NCI-H345 treated with DMSO at 0.1 percent for 48 hours (cell line): ENCODE data around the gene CDC45.
A peak's percentile ranks its signal among the peaks of the same experiment; 100 is the strongest.

Experiments
- DNase-seq: peaks from one replicate; lab custom pipeline; 2025; ENCODE audit not compliant: unreplicated experiment; lab: John Stamatoyannopoulos, UW

Gene CDC45

DNA sequence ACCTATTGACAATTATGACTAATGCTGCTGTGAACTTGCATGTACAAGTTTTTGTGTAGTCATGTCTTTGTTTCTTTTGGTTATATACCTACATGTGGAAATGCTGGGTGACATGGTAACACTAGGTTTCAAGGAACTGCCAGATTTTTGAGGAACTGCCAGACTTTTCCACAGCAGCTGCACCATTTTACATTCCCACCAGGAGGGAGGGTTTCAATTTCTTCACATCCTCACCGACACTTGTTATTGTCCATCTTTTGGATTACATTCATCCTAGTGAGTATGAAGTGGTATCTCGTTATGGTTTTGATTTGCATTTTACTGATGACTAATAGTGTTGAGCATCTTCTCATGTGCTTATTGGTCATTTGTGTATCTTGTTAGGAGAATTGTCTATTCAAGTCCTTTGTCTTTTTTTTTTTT, 31.2 kb downstream of the CDC45 start:
- DNase-seq = no peak

DNA sequence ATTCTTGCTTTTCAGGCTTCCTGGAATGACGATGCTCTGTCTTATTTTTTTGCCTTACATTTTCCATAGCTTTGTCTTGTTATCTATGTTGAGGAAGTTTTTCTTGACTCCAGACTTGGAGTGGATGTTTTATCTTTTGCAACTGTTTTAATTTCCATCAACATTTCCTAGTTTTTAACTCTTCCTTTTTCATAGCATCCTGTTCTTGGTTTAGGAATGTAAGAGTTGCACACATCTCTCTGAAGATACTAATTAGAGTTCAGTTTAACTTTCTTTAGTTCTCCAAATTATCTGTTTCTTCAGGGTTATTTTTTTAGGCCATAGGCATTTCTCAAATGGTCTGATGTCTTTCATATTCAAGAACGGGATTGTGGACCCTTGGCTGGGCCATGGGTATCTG, 34.1 kb downstream of the CDC45 start:
- no peak for DNase-seq

DNA sequence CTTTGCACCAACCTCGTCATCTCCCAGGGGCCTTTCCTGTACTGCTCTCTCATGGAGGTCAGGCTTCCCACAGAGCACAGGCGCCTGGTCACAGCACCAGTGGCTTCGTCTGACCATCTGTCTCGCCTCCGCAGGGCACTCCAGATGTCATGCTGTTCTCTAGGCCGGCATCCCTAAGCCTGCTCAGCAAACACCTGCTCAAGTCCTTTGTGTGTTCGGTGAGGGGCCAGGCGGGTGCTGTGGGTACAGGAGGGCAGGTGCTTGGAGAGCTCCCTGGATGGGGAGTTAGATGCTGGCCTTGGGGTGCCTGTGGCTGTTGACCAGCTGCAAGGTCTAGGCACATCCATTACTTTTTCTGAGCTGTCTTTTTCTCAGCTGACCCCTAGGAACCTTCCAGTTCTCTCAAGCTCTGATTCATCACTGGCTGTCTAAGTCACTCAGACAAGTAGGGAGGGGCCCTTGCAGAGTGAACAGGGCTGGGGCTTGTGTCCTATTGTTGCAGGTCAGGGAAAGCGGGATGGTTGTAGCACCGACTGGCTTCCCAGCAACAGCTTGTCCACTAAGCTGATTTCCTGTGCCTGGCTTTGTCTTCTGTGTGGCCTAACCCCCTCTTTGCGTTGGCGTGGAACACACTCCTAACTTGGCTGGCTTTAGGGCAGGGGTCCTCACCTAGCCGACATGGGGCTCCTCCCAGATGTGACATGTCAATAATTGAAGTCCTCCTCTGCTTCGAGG, 35.3 kb downstream of the CDC45 start:
- peak; percentile 34 for DNase-seq

GRCh38 chr22:19515654-19516377, 36.1 kb downstream of the CDC45 start:
- no peak for DNase-seq

DNA sequence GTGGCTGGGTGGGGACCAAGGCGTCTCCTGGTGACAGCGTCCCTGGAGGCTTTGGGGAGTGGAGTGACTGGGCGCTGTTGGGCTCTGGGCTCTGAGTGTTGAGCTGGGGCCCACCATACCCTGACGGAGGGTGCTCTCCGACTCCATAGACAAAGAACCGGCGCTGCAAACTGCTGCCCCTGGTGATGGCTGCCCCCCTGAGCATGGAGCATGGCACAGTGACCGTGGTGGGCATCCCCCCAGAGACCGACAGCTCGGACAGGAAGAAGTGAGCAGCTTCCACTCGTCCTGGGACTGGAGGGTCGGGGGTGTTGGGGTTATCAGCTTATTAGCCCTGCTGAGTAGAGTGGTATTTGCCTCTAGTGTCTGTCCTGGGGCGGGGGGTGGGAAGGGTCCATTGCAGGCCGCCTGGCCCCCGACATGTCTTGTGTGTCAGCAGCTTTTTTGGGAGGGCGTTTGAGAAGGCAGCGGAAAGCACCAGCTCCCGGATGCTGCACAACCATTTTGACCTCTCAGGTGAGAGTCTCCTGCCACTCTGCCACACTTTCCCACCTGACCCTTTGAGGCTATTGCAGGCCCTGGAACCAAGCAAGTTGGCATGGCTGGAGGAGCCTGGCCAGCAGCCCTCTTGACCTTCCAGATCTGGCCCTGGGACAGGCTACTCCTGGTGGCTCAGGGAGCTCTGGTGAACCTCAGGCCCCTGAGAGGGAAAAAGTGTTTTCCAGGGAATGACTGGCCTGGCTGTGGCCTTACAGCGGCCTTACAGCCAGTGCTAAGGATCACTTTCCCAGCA, 36.9 kb downstream of the CDC45 start:
- no peak for DNase-seq

DNA sequence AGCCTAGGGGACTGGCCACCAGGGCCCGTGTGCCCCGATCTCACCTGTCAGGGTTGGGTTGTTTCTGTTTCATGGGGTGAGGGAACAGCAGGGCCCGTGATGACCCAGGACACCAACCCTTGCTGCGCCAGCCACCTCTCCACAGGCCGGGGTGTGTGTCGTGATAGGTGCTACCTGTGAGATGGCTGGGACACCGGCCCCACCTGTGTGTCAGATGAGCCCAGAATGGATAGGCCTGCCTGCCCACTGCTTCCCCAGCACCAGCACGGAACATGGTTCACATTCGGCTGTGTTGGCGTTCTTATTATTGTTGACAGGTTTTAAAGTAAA, 37.4 kb downstream of the CDC45 start:
- no peak for DNase-seq

GRCh38 chr22:19517919-19518611, 38.3 kb downstream of the CDC45 start:
- no peak for DNase-seq

DNA sequence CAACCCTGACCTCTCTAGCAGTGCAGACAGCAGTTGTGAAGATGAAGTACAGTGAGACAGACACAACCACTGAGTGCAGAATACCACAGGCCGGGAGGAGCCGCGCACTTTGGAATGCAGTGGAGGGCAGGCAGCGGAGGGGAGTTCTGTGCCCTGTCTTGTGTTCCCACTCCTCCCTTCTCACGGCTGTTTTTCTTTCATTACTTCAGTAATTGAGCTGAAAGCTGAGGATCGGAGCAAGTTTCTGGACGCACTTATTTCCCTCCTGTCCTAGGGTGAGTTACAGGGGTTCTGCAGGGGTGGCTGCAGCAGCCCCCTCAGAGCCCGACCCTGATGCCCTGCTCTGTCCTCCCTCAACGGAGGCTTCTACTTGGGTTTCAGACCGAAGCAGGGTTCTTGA, 38.9 kb downstream of the CDC45 start:
- no peak for DNase-seq

DNA sequence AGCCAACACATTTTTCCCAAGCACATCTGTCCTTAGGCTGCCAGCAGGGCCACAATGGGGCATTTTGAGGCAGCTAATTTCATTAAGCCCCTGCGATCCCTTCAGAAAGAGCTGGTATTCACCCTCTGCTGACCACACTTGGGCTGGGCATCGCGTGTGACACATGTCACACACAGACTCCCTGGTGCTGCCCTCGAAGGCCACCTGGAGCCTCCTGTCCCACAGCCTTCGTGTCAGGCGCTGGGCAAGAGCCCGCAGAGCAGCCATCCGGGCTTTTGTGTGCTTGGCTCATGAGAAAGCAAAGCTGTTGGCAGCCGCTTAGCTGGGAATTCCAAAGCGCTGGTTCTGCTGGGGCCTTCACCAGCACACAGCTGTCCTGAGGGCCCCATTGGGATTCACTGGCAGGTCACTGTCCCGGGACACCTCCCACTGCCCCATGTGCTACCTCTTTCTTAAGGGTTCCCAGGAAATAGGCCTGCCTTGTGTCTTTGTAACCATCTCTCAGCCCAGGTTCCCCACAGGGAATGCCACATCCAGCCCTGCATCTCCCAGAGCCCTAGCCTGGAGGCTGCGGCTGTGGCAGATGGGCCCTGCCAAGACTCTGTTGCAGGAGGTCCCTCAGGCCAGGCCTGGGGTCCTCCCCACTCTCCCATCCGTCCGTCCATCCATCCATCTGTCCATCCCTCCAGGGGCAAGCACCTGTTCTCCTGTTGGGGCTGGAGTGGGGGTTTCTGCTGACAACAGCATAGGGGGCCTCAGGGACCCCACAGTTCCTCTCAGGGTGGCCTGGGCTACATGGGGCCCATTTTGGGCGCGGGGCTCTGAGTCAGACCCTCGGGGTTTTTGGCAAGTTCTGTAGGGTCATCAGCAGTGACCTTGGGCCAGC, 39.6 kb downstream of the CDC45 start:
- DNase-seq = no peak

GRCh38 chr22:19520007-19520406, 40.3 kb downstream of the CDC45 start:
- DNase-seq = no peak

GRCh38 chr22:19520566-19521305, 41.0 kb downstream of the CDC45 start:
- DNase-seq = no peak

DNA sequence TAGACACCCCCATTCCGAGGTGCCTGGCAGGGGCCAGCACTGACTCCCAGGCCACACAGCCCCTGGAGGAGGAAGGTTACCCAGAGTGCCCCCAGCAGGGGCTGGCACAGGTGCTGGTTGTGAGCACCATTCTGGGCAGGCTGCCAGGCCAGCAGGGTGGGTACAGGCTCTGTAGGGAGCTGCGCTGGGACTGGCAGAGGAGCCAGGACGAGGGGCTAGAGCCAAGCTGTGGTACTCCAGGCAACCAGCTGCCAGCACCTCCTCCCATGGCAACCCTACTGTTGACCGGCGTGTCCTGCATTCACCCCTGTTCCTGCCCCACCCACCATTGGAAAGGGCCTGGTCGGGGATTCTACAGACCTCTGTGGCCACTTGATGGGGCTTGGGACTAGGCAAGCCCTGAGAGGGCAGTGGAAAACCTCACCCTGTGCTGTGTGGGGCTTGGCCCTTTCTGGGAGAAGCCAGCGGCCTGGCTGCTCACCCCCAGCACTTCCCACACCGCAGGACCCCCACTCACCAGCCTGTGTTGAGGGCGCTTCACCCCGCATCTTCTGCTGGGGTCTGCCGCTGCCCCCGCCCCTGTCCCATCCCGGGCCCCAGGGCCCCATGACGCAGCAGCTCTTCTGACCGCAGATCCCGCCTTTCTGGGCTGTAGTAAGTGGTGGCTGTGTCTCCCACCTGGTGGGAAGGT, 42.6 kb downstream of the CDC45 start:
- peak; percentile 59 for DNase-seq

DNA sequence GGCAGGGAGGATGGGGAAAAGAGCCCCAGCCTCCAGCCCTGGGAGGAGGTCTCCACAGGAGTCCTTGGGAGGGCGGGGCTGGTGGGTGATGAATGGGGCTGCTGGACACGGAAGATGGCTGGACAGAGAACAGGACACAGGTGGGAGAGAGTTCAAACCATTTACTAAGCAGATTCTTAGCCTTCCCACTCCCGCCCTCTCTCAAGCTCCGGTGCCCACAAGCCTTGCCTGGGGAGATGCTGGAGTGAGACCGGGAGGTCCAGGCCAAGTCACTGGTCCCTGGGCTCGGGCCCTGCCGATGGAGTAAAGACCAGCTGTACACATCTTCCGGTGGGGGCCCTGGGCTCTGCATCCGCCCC, 43.1 kb downstream of the CDC45 start:
- DNase-seq = no peak

DNA sequence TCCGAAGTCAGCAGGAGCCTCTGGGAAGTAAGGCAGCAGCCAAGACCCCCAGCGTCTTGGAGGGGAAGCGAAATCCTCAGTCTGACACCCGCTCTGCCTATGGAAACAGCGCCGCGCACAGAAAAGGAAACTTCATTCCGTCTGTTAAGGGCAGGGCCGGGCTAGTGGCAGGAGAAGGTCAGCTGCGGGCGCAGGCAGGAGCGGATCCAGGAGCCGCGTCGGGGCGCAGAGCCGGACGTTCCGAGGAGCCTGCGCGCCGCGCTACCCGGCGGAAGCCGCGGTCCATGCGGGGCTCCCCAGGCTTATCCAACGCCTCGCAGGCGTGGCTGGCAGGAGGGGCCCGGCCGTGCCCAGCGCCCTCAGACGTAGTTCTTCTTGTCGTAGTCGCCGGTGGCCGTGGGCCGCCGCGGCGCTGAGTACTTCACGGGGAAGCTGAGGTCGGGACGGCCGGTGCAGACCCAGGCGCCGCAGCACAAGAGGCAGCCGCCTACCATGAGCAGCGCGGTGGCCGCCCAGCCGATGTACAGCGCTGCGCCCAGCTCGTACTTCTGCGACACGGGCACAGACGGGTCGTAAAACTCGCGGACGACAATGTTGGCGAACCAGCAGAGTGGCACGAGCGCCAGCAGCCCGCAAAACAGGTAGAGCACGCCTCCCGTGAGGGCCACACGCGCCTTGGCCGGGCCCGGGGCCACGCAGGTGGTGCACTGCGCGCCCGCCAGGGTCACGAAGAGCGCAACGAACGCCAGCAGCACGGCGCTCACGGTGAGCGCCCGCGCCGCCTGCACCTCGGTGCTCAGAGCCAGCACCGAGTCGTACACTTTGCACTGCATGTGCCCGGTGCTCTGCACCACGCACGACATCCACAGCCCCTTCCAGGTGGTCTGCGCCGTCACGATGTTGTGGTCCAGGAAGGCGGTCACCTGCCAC, 43.8 kb downstream of the CDC45 start:
- no peak for DNase-seq

DNA sequence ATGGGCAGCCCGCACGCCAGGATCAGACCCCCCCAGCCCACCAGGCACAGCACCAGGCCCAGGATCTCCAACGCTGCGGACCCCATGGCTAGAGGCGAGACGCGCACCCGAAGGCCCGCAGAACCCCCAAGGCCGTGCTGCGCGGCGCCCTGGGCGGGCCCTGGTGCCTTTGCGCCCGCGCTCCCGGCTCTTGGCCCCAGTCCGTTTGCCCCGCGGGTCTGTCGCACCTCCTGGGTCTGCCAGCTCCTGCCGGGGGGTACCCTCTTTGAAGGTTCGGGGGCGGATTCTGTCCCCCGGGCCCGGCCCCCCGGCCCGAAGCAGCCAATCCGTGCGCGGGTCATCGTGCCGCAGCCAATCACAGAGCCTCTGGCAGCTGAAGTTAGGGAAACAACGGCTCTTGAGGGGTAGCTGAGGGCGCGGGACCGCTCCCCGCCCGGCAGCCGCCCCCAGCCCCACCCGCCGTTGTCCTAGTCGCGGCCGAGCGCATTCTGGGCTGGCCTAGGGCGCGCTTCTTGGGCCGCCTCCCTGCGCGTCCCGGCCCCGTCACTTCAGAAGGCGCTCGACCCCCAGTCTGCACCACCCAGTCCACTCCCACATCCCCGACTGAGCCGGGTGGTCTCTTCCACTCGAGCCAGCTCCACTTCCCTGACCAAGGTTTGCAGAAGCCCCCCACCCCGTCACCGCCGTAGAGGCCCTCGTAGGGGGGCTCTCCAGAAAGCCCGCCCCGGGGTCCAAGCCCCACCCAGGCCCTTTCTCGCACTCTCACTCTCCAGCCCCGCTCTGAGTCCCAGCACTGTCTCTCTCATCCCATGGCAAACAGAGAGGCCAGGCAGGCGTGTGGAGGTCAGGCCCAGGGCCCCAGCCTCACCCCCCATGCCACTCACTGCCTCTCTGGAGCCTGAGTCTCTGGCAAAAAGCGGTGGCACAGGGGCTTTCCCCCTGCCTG, 44.7 kb downstream of the CDC45 start, which contains the start of gene CLDN5:
CLDN5 (minus strand) TSS at position 241 of the 946 bp plus-strand sequence; CDS start at position 86, 155 bp downstream.
- DNase-seq = no peak

- no peak for DNase-seq
These were observed 45.5 kb downstream of the CDC45 start for GRCh38 chr22:19525116-19525660.

DNA sequence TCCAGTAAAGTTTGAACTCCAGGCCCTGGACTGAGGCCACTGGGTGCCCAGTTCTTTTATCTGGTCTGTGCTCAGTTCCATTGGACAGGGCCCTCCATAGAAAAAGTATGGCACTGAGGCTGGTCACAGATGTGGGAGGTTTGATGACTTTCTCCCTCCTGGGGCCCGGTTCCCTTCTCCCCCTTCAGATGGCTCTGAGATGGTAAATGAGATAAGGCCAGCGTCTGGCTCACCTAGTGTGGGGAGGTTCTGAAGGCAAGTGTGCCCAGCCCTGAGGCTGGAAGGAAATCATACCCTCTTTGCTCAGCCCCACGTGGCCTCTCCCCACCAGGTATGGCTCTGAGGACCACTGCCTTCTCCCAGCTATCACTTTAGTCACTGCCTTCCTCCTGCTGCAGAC, 45.9 kb downstream of the CDC45 start:
- no peak for DNase-seq
